ENCODE data around the gene TNIK. TPM values are rescaled to one million over a fixed set of nuclear protein-coding genes. Genes with fewer than 3 reads are reported as not detected.
A peak's percentile ranks its signal among the peaks of the same experiment; 100 is the strongest.

The TNIK gene
- total RNA-seq, 2 experiments from 2014 or later: 27.0 to 28.8 TPM

GRCh38 chr3:171103185-171103584, 357.0 kb downstream of the TNIK start:
- Mint-ChIP-seq H3K4me3 (no peak overlapping the region), H3K27ac (no peak overlapping the region), H3K36me3 (ENCODE audit: low read depth) (peaks cover 31% of the 10 kb centered on the region), H3K4me1 (ENCODE audit: low read depth) (no peaks in the 10 kb centered on the region), H3K9me3 (no peaks in the 10 kb centered on the region), H3K27me3 (ENCODE audit: low read depth) (no peaks in the 10 kb centered on the region)
- intact Hi-C loops (cut with micrococcal nuclease): no loop called here
- DNase-seq: no peak
- CTCF ChIA-PET: no interaction called here

- H3K27me3 Mint-ChIP-seq (ENCODE audit: low read depth): no peaks in the 10 kb centered on the region
- H3K27ac Mint-ChIP-seq: no peak overlapping the region
- CTCF ChIA-PET: no interaction called here
- DNase-seq: no peak
- intact Hi-C loops (cut with micrococcal nuclease): no loop called here
- no peak overlapping the region for H3K4me3 Mint-ChIP-seq
- no peaks in the 10 kb centered on the region for H3K4me1 Mint-ChIP-seq (ENCODE audit: low read depth)
- no peaks in the 10 kb centered on the region for H3K9me3 Mint-ChIP-seq
- peaks cover 29% of the 10 kb centered on the region for H3K36me3 Mint-ChIP-seq (ENCODE audit: low read depth)
These were observed 358.1 kb downstream of the TNIK start for GRCh38 chr3:171101982-171102641.

GRCh38 chr3:171099911-171100310, 360.3 kb downstream of the TNIK start:
- no peaks in the 10 kb centered on the region for H3K27me3 Mint-ChIP-seq (ENCODE audit: low read depth)
- no peaks in the 10 kb centered on the region for H3K9me3 Mint-ChIP-seq
- H3K27ac Mint-ChIP-seq: no peak overlapping the region
- no peak overlapping the region for H3K4me3 Mint-ChIP-seq
- no peak for DNase-seq
- CTCF ChIA-PET: no interaction called here
- peaks cover 29% of the 10 kb centered on the region for H3K36me3 Mint-ChIP-seq (ENCODE audit: low read depth)
- no peaks in the 10 kb centered on the region for H3K4me1 Mint-ChIP-seq (ENCODE audit: low read depth)
- intact Hi-C loops (cut with micrococcal nuclease): no loop called here

- H3K4me1 Mint-ChIP-seq (ENCODE audit: low read depth): no peaks in the 10 kb centered on the region
- CTCF ChIA-PET: no interaction called here
These were observed 365.1 kb downstream of the TNIK start for GRCh38 chr3:171095063-171095462.

GRCh38 chr3:171094411-171094810, 365.8 kb downstream of the TNIK start:
- CTCF ChIA-PET: no interaction called here
- Mint-ChIP-seq H3K27me3 (ENCODE audit: low read depth) (no peaks in the 10 kb centered on the region), H3K4me1 (ENCODE audit: low read depth) (peaks cover 3% of the 10 kb centered on the region), H3K27ac (no peak overlapping the region), H3K9me3 (no peaks in the 10 kb centered on the region), H3K36me3 (ENCODE audit: low read depth) (peaks cover 29% of the 10 kb centered on the region), H3K4me3 (no peak overlapping the region)
- intact Hi-C loops (cut with micrococcal nuclease): no loop called here
- DNase-seq: no peak

More at GRCh38 chr3:171095063-171095462, 365.1 kb downstream of the TNIK start:
- intact Hi-C loops (cut with micrococcal nuclease): no loop called here
- H3K4me3 Mint-ChIP-seq: no peak overlapping the region
- H3K36me3 Mint-ChIP-seq (ENCODE audit: low read depth): peaks cover 31% of the 10 kb centered on the region
- no peaks in the 10 kb centered on the region for H3K9me3 Mint-ChIP-seq
- no peak for DNase-seq
- H3K27ac Mint-ChIP-seq: no peak overlapping the region
- no peaks in the 10 kb centered on the region for H3K27me3 Mint-ChIP-seq (ENCODE audit: low read depth)

GRCh38 chr3:171093462-171093861, 366.7 kb downstream of the TNIK start:
- H3K27me3 Mint-ChIP-seq (ENCODE audit: low read depth): no peaks in the 10 kb centered on the region
- H3K4me1 Mint-ChIP-seq (ENCODE audit: low read depth): peaks cover 5% of the 10 kb centered on the region
- intact Hi-C loops (cut with micrococcal nuclease): no loop called here
- no peaks in the 10 kb centered on the region for H3K9me3 Mint-ChIP-seq
- DNase-seq: no peak
- H3K27ac Mint-ChIP-seq: no peak overlapping the region
- peaks cover 26% of the 10 kb centered on the region for H3K36me3 Mint-ChIP-seq (ENCODE audit: low read depth)
- no peak overlapping the region for H3K4me3 Mint-ChIP-seq
- CTCF ChIA-PET: no interaction called here

- intact Hi-C loops (cut with micrococcal nuclease): no loop called here
- Mint-ChIP-seq H3K27ac (no peak overlapping the region), H3K36me3 (ENCODE audit: low read depth) (peaks cover 26% of the 10 kb centered on the region), H3K27me3 (ENCODE audit: low read depth) (no peaks in the 10 kb centered on the region), H3K4me3 (no peak overlapping the region), H3K4me1 (ENCODE audit: low read depth) (peaks cover 5% of the 10 kb centered on the region), H3K9me3 (no peaks in the 10 kb centered on the region)
- CTCF ChIA-PET: no interaction called here
- DNase-seq: no peak
These were observed 367.7 kb downstream of the TNIK start for GRCh38 chr3:171092467-171092911.

GRCh38 chr3:171090321-171090720, 369.9 kb downstream of the TNIK start:
- intact Hi-C loops (cut with micrococcal nuclease): no loop called here
- H3K9me3 Mint-ChIP-seq: no peaks in the 10 kb centered on the region
- peaks cover 5% of the 10 kb centered on the region for H3K4me1 Mint-ChIP-seq (ENCODE audit: low read depth)
- no peak overlapping the region for H3K27ac Mint-ChIP-seq
- CTCF ChIA-PET: no interaction called here
- H3K27me3 Mint-ChIP-seq (ENCODE audit: low read depth): no peaks in the 10 kb centered on the region
- no peak for DNase-seq
- no peak overlapping the region for H3K4me3 Mint-ChIP-seq
- peaks cover 26% of the 10 kb centered on the region for H3K36me3 Mint-ChIP-seq (ENCODE audit: low read depth)

GRCh38 chr3:171088964-171089754, 371.0 kb downstream of the TNIK start:
- DNase-seq: peak; percentile 8
- peaks cover 5% of the 10 kb centered on the region for H3K4me1 Mint-ChIP-seq (ENCODE audit: low read depth)
- H3K27ac Mint-ChIP-seq: no peak overlapping the region
- intact Hi-C loops (cut with micrococcal nuclease): no loop called here
- H3K4me3 Mint-ChIP-seq: no peak overlapping the region
- CTCF ChIA-PET: interaction anchor here (0.6 kb wide), 1 partner anchor 71 kb away, joined by 3 read pairs; no protein-coding TSS in a partner anchor
- H3K27me3 Mint-ChIP-seq (ENCODE audit: low read depth): no peaks in the 10 kb centered on the region
- peaks cover 22% of the 10 kb centered on the region for H3K36me3 Mint-ChIP-seq (ENCODE audit: low read depth)
- no peaks in the 10 kb centered on the region for H3K9me3 Mint-ChIP-seq

- Mint-ChIP-seq H3K9me3 (no peaks in the 10 kb centered on the region), H3K27me3 (ENCODE audit: low read depth) (no peaks in the 10 kb centered on the region), H3K36me3 (ENCODE audit: low read depth) (peaks cover 22% of the 10 kb centered on the region), H3K4me1 (ENCODE audit: low read depth) (peaks cover 5% of the 10 kb centered on the region), H3K4me3 (no peak overlapping the region), H3K27ac (no peak overlapping the region)
- CTCF ChIA-PET: no interaction called here
- DNase-seq: no peak
- intact Hi-C loops (cut with micrococcal nuclease): no loop called here
These were observed 371.7 kb downstream of the TNIK start for GRCh38 chr3:171088496-171088895.

- Mint-ChIP-seq H3K9me3 (no peaks in the 10 kb centered on the region), H3K27ac (no peak overlapping the region), H3K4me1 (ENCODE audit: low read depth) (peaks cover 5% of the 10 kb centered on the region), H3K36me3 (ENCODE audit: low read depth) (peaks cover 23% of the 10 kb centered on the region), H3K27me3 (ENCODE audit: low read depth) (no peaks in the 10 kb centered on the region), H3K4me3 (no peak overlapping the region)
- CTCF ChIA-PET: interaction anchor here (0.6 kb wide), 1 partner anchor 454 kb away, joined by 3 read pairs; no protein-coding TSS in a partner anchor
- DNase-seq: no peak
- intact Hi-C loops (cut with micrococcal nuclease): no loop called here
These were observed 373.3 kb downstream of the TNIK start for GRCh38 chr3:171086914-171087313.

GRCh38 chr3:171077261-171077660, 382.9 kb downstream of the TNIK start:
- no peak overlapping the region for H3K4me3 Mint-ChIP-seq
- peaks cover 51% of the 10 kb centered on the region for H3K36me3 Mint-ChIP-seq (ENCODE audit: low read depth)
- DNase-seq: no peak
- intact Hi-C loops (cut with micrococcal nuclease): no loop called here
- no peaks in the 10 kb centered on the region for H3K9me3 Mint-ChIP-seq
- CTCF ChIA-PET: interaction anchor here (0.6 kb wide), 1 partner anchor 495 kb away, joined by 3 read pairs; no protein-coding TSS in a partner anchor
- no peaks in the 10 kb centered on the region for H3K27me3 Mint-ChIP-seq (ENCODE audit: low read depth)
- no peaks in the 10 kb centered on the region for H3K4me1 Mint-ChIP-seq (ENCODE audit: low read depth)
- no peak overlapping the region for H3K27ac Mint-ChIP-seq

- intact Hi-C loops (cut with micrococcal nuclease): no loop called here
- CTCF ChIA-PET: no interaction called here
- Mint-ChIP-seq H3K4me3 (no peak overlapping the region), H3K27me3 (ENCODE audit: low read depth) (no peaks in the 10 kb centered on the region), H3K4me1 (ENCODE audit: low read depth) (no peaks in the 10 kb centered on the region), H3K36me3 (ENCODE audit: low read depth) (peaks cover 43% of the 10 kb centered on the region), H3K9me3 (no peaks in the 10 kb centered on the region), H3K27ac (no peak overlapping the region)
- DNase-seq: no peak
These were observed 387.8 kb downstream of the TNIK start for GRCh38 chr3:171072432-171072831.
